ENCODE results near the gene CPTP.

The CPTP gene

GRCh38 chr1:1286313-1287261 is 38.0 kb upstream of the CPTP start:
- DNase-seq = no peak
- TF ChIP-seq GATA1 (IDR thresholded peaks at IDR 0.05; ENCODE audit: low read depth, low read length) = no peak
- TF ChIP-seq POLR2A (IDR thresholded peaks at IDR 0.05; ENCODE audit: low read length) = no peak

- no peak for TF ChIP-seq GATA1 (IDR thresholded peaks at IDR 0.05; ENCODE audit: low read depth, low read length)
- DNase-seq = no peak
Observed at GRCh38 chr1:1287288-1288110, 37.1 kb upstream of the CPTP start.

DNA sequence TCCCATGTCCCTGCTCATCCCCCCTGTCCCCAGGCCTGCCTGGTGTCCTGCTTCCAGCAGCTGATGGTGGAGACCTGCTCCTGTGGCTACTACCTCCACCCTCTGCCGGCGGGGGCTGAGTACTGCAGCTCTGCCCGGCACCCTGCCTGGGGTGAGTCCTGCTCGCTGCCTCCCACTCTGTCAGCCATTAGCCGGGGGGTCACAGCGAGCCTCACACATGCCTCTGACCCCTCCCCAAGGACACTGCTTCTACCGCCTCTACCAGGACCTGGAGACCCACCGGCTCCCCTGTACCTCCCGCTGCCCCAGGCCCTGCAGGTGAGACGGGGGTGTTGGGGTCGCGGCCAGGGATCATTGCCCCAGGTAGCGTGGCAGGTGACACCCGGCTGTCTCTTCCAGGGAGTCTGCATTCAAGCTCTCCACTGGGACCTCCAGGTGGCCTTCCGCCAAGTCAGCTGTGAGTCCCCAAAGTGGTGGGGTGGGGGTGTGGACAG is 34.3 kb upstream of the CPTP start:
- peak; percentile 67 to 77 for DNase-seq
- TF ChIP-seq POLR2A (IDR thresholded peaks at IDR 0.05; ENCODE audit: low read length) = no peak

GRCh38 chr1:1291023-1291528 is 33.5 kb upstream of the CPTP start:
- peak in 1 of 2 experiments; percentile 27 for DNase-seq
- no peak for TF ChIP-seq GATA1 (IDR thresholded peaks at IDR 0.05; ENCODE audit: low read depth, low read length)
- TF ChIP-seq POLR2A (IDR thresholded peaks at IDR 0.05; ENCODE audit: low read length) = no peak

GRCh38 chr1:1291548-1292441 is 32.8 kb upstream of the CPTP start:
- peak; percentile 73 to 78 for DNase-seq
- no peak for TF ChIP-seq POLR2A (IDR thresholded peaks at IDR 0.05; ENCODE audit: low read length)

- TF ChIP-seq GATA1 (IDR thresholded peaks at IDR 0.05; ENCODE audit: low read depth, low read length) = no peak
- TF ChIP-seq POLR2A (IDR thresholded peaks at IDR 0.05; ENCODE audit: low read length) = no peak
- DNase-seq = no peak
Observed at GRCh38 chr1:1292442-1292779, 32.2 kb upstream of the CPTP start.

GRCh38 chr1:1292851-1293250 is 31.8 kb upstream of the CPTP start:
- DNase-seq = no peak
- TF ChIP-seq POLR2A (IDR thresholded peaks at IDR 0.05; ENCODE audit: low read length) = no peak
- TF ChIP-seq GATA1 (IDR thresholded peaks at IDR 0.05; ENCODE audit: low read depth, low read length) = no peak

DNA sequence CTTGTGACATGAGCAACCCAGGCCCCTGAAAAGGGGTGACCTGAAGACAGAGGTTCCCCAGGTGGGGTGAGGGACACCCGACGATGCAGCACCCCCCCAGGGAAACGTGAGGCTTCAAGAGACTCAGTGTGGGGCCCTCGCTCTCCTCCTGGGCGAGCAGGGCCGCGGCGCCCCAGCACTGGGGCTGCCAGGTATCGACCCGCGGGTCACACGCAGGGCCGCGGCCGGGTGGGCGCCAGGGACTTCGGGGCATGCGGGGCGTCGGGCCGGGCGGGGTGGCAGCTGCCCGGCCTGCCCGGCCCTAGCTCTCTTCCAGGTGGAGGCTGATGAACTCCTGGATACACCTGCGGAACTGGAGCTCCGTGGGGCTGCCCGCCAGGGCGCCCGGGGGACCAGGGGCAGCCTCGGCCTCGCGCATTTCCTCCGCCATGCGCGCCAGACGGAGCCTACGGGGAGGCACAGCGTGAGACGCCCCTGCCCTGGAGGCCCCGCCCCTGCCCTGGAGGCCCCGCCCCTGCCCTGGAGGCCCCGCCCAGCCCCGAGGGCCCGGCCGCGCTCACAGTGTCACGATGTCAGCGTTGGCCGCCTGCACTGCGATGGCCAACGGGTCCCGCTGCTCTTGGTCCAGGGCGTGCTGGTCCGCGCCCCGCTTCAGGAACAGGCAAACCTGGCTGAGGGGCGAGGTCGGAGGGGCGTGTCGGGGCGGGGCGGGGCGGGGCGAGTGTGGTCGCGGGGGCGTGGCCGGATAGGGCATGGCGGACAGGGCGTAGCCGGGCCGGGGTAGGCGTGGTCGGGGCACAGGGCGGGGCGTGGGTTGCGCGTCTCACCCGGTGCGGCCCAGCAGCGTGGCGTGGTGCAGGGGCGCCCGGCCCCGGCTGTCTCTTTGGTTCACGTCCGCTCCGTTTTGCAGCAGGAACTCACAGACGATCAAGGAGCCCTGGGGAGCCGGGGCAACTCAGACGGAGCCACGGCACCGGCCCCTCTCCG is 31.0 kb upstream of the CPTP start:
- peak; percentile 45 to 46 for DNase-seq
- TF ChIP-seq GATA1 (IDR thresholded peaks at IDR 0.05; ENCODE audit: low read depth, low read length) = no peak
- TF ChIP-seq POLR2A (IDR thresholded peaks at IDR 0.05; ENCODE audit: low read length) = no peak

- no peak for TF ChIP-seq POLR2A (IDR thresholded peaks at IDR 0.05; ENCODE audit: low read length)
- no peak for TF ChIP-seq GATA1 (IDR thresholded peaks at IDR 0.05; ENCODE audit: low read depth, low read length)
- DNase-seq = no peak
Observed at GRCh38 chr1:1294250-1294890, 30.2 kb upstream of the CPTP start.

DNA sequence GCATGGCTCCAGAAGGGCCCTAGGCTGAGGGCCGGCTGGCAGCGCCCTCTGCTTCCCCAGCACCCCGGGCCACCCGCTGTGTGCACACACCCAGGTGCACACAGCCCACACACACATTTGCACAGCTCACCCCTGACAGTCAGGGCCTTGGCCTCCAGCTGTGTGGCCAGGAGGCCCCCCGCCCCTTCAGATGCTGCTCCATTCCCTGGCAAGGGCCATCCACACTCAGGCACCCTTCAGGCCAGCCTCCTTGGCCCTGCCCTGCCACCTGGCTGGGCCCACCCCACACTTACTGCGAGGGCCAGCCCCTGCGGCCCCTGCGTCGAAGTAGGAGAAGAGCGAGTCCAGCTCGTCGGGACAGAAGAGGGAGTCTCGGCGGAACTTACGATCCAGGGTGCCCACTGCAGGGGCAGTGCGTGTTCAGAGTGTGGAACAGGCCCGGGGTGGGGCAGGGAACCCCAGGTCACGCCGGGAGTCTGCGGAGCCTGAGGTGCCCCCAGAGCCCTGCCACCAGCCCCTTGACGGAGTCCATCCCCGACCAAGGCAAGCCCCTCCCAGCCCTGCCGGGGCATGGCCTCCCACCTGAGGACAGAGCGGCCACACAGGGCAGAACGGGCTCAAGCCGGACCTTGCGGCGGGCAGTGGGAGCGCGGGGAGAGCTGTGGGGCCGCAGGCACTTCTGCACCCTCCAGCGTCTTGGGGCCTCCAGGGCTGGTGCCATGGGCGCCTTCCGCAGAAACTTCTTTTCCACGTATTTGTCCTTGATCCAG is 29.3 kb upstream of the CPTP start:
- DNase-seq = no peak
- TF ChIP-seq GATA1 (IDR thresholded peaks at IDR 0.05; ENCODE audit: low read depth, low read length) = no peak
- TF ChIP-seq POLR2A (IDR thresholded peaks at IDR 0.05; ENCODE audit: low read length) = no peak

Measured in erythroblast (primary cell).